Lung (tissue), 12 donors: ENCODE data around the gene SCN5A. TPM values are rescaled to one million over a fixed set of nuclear protein-coding genes. Genes with fewer than 3 reads are reported as not detected.

Experiments
- ATAC-seq: fragments of 200-7000 bp; cut with Tn5 transposase; one replicate; pipeline ENCODE4 v1.9.1; 2020; ENCODE audit warnings: moderate number of reproducible peaks; ENCODE audit not compliant: insufficient read depth, low FRiP score
- DNase-seq, 3 donors: peaks; one replicate each; pipeline ENCODE4 v3.0.0-alpha.2; 2013 to 2017
- H3K27ac ChIP-seq, 2 donors: one replicate each; pipeline ENCODE4 v1.5.1; 2013; ENCODE audit warnings: mild to moderate bottlenecking in 2 of 2, moderate library complexity in 2 of 2, control low read depth in 1 of 2, inconsistent platforms in 1 of 2, low read depth in 1 of 2, low read length in 1 of 2
- H3K27me3 ChIP-seq, 3 donors: one replicate each; pipeline ENCODE4 v1.5.1; 2013; ENCODE audit warnings: low read length in 2 of 3; ENCODE audit not compliant: control insufficient read depth in 3 of 3, insufficient read depth in 3 of 3
- H3K36me3 ChIP-seq, 4 donors: one replicate each; pipeline ENCODE4 v1.5.1; 2013; ENCODE audit warnings: low read length in 4 of 4, mild to moderate bottlenecking in 1 of 4, moderate library complexity in 1 of 4; ENCODE audit not compliant: control insufficient read depth in 4 of 4, insufficient read depth in 4 of 4
- H3K4me1 ChIP-seq, 5 donors: one replicate each; pipeline ENCODE4 v1.5.1; 2013; ENCODE audit warnings: low read length in 5 of 5, mild to moderate bottlenecking in 2 of 5, moderate library complexity in 1 of 5; ENCODE audit not compliant: control insufficient read depth in 5 of 5, insufficient read depth in 5 of 5
- H3K4me3 ChIP-seq: one replicate; pipeline ENCODE4 v1.5.1; 2013; ENCODE audit warnings: mild to moderate bottlenecking, control low read depth, moderate library complexity
- H3K9ac ChIP-seq, 2 donors: one replicate each; pipeline ENCODE4 v1.5.1; 2013; ENCODE audit warnings: low read length in 2 of 2, control low read depth in 1 of 2; ENCODE audit not compliant: insufficient read depth in 1 of 2
- H3K9me3 ChIP-seq, 4 donors: one replicate each; pipeline ENCODE4 v1.5.1; 2013; ENCODE audit warnings: low read length in 3 of 4, mild to moderate bottlenecking in 1 of 4, moderate library complexity in 1 of 4; ENCODE audit not compliant: control insufficient read depth in 4 of 4, insufficient read depth in 3 of 4
- CTCF ChIP-seq: IDR thresholded peaks from 2 replicates; pipeline ENCODE4 v1.5.1; 2012; ENCODE audit warnings: mild to moderate bottlenecking; ENCODE audit errors: control extremely low read depth, extremely low read depth
- WGBS, 2 donors: extraction: QIAGEN DNeasy Blood & Tissue Kit; methylation state at CpG; one replicate each; pipeline ENCODE4 v1.1.7; 2013; 5-methylcytosine and 5-hydroxymethylcytosine counted together
- polyA plus RNA-seq, 2 donors: library from polyadenylated mRNA; stranded (reverse); fragments of 200-250 nt; gene quantifications; one replicate each; pipeline ENCODE4 v1.2.1, GENCODE V29; 2013
- total RNA-seq, 2 donors: library from RNA; depleted of rRNA in 1 of 2; stranded (reverse); fragments of >200 nt in 1 of 2; gene quantifications; one replicate each; pipeline ENCODE4 v1.2.1, GENCODE V29; 2014 to 2021
- donor health status: control.
- donor health status: control.
- donor health status: Bipolar disorder and iron deficiency.
- donor health status: healthy.
- donor health status: DM: yes; HTN: yes; CAD: no.

The SCN5A gene
- total and polyA plus RNA-seq, 4 donors: 0.02 to 2.5 (median 0.37) TPM

DNA sequence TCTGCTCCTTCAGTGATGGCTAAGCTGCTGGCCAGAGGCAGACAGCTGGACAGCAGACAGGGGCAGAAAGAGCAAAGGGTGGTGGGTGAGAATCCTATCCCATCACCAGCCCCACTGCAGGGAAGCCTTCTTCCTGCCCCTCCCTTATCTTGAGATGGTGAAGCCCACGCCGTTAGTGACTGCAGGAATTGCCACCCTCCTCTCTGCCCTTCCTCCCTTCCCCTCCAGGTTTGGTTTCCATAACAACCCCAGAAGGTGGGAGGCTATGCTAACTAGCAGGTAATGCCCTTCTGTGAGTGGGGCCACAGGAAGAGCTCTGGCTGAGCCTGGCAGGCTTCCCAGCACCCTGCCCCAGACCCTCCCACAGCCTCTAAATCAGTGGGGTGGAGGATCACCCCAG, 32.8 kb downstream of the SCN5A start:
- Histone ChIP-seq H3K4me3 (no peak overlapping the region), H3K27me3 (no peaks in the 10 kb centered on the region), H3K9ac (no peak overlapping the region), H3K36me3 (no peaks in the 10 kb centered on the region), H3K27ac (peak overlapping the region in 1 of 2 donors; percentile 71), H3K9me3 (no peaks in the 10 kb centered on the region), H3K4me1 (peaks cover 0 to 3% (median 0%) of the 10 kb centered on the region in 5 donors)
- WGBS, 2 donors: 24 to 25% methylated on average over 2 of the region's 2 CpGs
- ATAC-seq: no peak
- no peak for TF ChIP-seq CTCF
- DNase-seq: no peak

DNA sequence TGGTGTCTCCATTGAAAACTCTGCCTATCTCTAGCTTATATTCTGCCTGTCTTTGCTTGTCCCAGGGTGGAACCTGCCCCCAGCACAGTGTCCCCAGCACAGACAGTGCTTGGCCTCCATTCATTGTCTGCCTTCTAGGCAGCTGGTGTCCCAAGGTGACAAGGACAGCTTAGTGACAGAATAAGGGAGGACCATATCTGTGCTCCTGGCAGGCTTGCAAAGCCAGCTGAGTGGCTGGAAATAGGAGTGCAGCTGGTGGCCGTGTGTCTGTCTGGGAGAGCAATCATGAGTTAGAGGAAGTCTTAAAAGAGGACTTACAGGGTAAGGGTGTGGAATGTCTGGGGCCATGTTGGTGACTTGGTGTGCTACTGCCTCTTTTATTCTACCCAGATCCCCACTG, 33.4 kb downstream of the SCN5A start:
- Histone ChIP-seq H3K36me3 (no peaks in the 10 kb centered on the region), H3K4me1 (peaks cover 0 to 3% (median 0%) of the 10 kb centered on the region in 5 donors), H3K27me3 (no peaks in the 10 kb centered on the region), H3K9ac (no peak overlapping the region), H3K4me3 (no peak overlapping the region), H3K9me3 (no peaks in the 10 kb centered on the region), H3K27ac (peak overlapping the region in 1 of 2 donors; percentile 71)
- ATAC-seq (no peak), DNase-seq (no peak)
- no peak for TF ChIP-seq CTCF
- WGBS, 2 donors: 40% methylated on average over 1 of the region's 1 CpG

DNA sequence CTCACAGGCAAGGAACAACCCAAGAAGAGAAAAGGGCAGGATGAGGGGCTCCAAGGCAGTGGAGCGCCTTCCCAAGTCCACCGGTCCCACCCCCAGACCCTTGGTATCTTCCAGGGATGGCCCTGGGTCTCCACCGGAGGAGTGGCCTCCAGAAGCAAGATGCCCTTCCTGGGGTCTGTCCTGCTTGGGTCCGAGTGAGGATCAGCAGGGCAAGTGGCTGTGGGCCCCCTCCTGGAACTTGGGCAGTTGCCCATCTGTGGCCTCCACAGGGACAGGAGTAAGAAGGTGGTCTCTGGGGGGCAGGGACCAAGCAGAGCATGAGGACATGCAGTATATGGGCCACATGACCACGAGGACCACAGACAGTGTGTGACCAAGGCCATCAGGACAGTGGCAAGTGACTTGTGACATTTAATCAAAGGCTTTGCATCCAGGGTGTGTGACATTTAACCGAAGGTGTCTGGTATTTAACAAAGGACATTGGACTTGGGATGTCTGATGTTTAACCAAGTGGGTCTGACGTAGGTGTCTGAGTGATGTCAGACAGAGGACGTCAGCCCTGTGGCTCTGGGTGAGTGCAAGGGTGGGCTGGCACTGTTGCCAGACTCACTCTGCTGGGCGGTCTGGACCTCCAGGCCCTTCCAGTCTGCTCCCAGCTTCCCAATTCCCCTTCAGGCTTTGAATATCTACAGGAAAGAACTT, 34.7 kb downstream of the SCN5A start:
- H3K9me3 ChIP-seq: no peaks in the 10 kb centered on the region
- H3K4me1 ChIP-seq: peaks cover 0 to 3% (median 0%) of the 10 kb centered on the region in 5 donors
- no peak overlapping the region for H3K9ac ChIP-seq
- H3K27me3 ChIP-seq: no peaks in the 10 kb centered on the region
- H3K36me3 ChIP-seq: no peaks in the 10 kb centered on the region
- H3K4me3 ChIP-seq: no peak overlapping the region
- WGBS, 2 donors: 87 to 94% methylated on average over 9 of the region's 9 CpGs
- peak overlapping the region in 1 of 2 donors; percentile 58 for H3K27ac ChIP-seq
- no peak for ATAC-seq
- no peak for DNase-seq
- no peak for TF ChIP-seq CTCF

DNA sequence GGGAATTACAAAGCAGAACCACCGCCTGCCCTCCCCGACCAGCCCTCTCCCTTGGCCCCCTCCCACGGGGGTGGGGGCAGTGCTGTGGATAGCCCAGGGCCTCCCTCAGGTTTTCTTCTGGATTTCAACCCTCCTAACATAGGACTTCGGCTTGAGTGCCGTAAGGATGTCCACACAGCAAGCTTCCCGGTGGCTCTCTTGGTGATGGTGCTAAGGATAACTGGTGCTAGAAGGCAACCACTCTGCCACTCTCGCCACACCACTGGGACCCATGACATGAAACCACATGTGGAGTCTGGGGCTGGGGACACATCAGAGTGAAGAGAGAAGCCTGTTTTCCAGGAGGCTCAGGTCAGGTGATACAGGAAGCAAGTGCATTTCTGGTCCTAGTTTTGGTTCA, 35.4 kb downstream of the SCN5A start:
- no peak overlapping the region for H3K4me3 ChIP-seq
- ATAC-seq (no peak), DNase-seq (no peak)
- no peaks in the 10 kb centered on the region for H3K9me3 ChIP-seq
- WGBS, 2 donors: 80 to 88% methylated on average over 7 of the region's 7 CpGs
- H3K36me3 ChIP-seq: no peaks in the 10 kb centered on the region
- no peak overlapping the region for H3K9ac ChIP-seq
- H3K4me1 ChIP-seq: peaks cover 0 to 3% (median 0%) of the 10 kb centered on the region in 5 donors
- no peak overlapping the region for H3K27ac ChIP-seq
- no peak for TF ChIP-seq CTCF
- H3K27me3 ChIP-seq: no peaks in the 10 kb centered on the region
